Esophagus muscularis mucosa (tissue), 3 donors: Measurements from ENCODE around the gene ARHGAP30.

Experiments
- CTCF ChIP-seq, 3 experiments: fragments of 200-600 bp in 2 of 3; fragments of 450-650 bp in 1 of 3; sonication (generic) in 2 of 3; IDR thresholded peaks; one replicate each; pipeline ENCODE4 v1.5.1; 2017 to 2019; ENCODE audit warnings: antibody characterized with exemption in 3 of 3, mild to moderate bottlenecking in 2 of 3, moderate library complexity in 1 of 3
- POLR2A ChIP-seq: fragments of 450-650 bp; IDR thresholded peaks from one replicate; pipeline ENCODE4 v1.6.1; 2017; ENCODE audit warnings: antibody characterized with exemption, moderate library complexity, mild to moderate bottlenecking, low read depth

- no peak for TF ChIP-seq POLR2A
- TF ChIP-seq CTCF (IDR thresholded peaks at IDR 0.05) = no peak
Observed at GRCh38 chr1:161089938-161090337, 20.2 kb upstream of the ARHGAP30 start.
